Right kidney (tissue), 1 donor: ENCODE measurements around the gene ZDHHC5.

Source experiments
- DNase-seq: peaks from one replicate; pipeline ENCODE4 v3.0.0-alpha.2; 2016

The ZDHHC5 gene

GRCh38 chr11:57732661-57733060 lies 64.7 kb downstream of the ZDHHC5 start:
- DNase-seq, result no peak

GRCh38 chr11:57735619-57736298 lies 67.8 kb downstream of the ZDHHC5 start:
- DNase-seq, result no peak

GRCh38 chr11:57741132-57742086 lies 73.5 kb downstream of the ZDHHC5 start, which contains the start of gene SELENOH:
Gene SELENOH (plus strand): TSS chr11:57741491. CDS start chr11:57741596, 105 bp downstream.
- peak; percentile 85 for DNase-seq

GRCh38 chr11:57742087-57742452 lies 74.2 kb downstream of the ZDHHC5 start:
- no peak for DNase-seq

- no peak for DNase-seq
Observed at GRCh38 chr11:57744357-57744756, 76.4 kb downstream of the ZDHHC5 start.

GRCh38 chr11:57745206-57745605 lies 77.3 kb downstream of the ZDHHC5 start:
- no peak for DNase-seq

GRCh38 chr11:57746920-57747319 lies 79.0 kb downstream of the ZDHHC5 start:
- DNase-seq, result no peak
